Activated gamma-delta T cell treated with anti-CD3 and anti-CD28 coated beads, Interleukin-2, amount 50 U/mL, for 16 hours (primary cell): Measurements from ENCODE around the gene C15orf39.
"Not testable (repeated sequence)": the region's sequence is repeated elsewhere in the genome, so short reads cannot be mapped to it uniquely, and the experiment has no call there.

Experiments used
- DNase-seq: peaks from one replicate; pipeline ENCODE4 v3.0.0-alpha.2; 2020; ENCODE audit warnings: low read depth

The C15orf39 gene

DNA sequence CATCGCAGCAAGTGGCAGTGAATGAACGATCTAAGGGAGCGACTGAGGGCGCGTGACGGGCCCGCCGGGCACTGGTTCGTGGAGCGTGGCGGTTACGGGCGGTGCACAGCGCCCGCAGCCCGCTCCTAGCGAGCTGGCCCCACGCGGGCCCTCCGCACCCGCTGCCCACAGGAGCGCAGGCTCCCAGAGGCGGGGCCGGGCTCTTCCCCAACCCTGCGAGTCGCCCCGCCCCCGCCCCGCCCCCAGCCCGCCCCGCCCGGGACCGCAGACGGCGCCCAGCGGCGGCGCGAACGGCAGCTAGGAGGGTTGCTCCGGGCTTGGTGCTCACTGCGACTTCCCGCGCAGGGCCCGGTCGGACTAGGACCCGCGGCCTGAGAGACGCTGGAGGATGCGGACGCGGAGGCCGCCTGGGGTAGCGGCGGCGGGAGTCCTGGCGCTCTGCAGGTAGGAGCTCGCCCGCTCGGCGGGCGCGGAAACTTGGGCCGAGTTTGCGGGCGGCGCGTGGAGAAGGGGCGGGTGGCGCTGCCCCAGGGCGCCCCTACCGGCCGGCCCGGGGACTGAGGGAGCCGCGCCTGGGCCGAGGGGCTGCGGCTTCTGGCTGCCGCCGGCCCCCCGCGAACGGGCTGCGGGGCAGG is at the start of gene C15orf39:
TSS of gene C15orf39 (plus strand) at position 267 of the 635 bp plus-strand sequence. CDS start 4,167 bp downstream, outside the sequence.
- DNase-seq = peak; percentile 63

DNA sequence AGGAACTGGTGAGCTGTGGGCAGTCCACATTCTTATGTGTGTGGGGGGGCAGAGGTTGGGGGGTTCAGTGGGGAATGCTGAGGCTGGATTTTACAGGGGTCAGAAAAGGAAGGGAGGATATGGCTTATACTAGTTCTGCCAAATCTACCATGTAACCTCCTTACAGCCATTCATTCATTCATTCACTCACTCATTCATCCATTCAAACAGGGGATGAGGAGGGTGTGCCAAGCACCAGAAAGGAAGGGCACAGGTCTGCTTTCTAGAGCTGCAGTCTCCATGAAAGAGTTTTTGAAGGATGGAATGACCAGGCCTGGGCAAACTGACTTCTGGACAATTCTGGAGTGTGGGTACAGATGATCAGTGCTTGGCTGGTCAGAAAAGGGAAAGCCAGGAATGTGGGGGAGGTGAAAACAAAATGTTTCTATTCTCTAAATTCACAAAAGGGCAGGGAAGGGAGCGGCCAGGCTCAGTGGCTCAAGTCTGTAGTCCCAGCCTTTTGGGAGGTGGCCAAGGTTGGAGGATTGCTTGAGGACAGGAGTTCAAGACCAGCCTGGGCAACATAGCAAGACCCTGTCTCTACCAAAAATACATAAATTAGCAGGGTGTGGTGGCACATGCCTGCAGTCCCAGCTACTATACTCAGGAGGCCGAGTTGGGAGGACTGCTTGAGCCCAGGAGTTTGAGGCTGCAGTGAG is 49.2 kb upstream of the C15orf39 start:
- no peak for DNase-seq

DNA sequence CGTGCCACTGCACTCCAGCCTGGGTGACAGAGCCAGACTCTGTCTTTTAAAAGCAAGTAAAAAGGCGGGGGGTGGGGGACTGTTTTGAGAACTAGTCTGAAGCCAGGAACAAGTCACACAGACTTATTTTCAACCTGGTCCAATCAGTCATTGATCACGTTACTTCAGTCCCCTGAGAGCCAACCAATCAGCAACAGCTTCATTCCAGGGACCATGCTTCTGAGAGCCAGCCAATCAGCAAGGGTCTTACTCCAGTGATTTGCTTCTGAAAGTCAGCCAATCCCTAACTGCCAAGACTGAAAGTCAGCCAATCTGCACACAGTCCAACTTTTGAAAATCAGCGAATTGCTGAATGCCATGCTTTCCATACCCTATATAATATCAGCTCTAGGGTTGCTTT is 48.6 kb upstream of the C15orf39 start:
- no peak for DNase-seq

DNA sequence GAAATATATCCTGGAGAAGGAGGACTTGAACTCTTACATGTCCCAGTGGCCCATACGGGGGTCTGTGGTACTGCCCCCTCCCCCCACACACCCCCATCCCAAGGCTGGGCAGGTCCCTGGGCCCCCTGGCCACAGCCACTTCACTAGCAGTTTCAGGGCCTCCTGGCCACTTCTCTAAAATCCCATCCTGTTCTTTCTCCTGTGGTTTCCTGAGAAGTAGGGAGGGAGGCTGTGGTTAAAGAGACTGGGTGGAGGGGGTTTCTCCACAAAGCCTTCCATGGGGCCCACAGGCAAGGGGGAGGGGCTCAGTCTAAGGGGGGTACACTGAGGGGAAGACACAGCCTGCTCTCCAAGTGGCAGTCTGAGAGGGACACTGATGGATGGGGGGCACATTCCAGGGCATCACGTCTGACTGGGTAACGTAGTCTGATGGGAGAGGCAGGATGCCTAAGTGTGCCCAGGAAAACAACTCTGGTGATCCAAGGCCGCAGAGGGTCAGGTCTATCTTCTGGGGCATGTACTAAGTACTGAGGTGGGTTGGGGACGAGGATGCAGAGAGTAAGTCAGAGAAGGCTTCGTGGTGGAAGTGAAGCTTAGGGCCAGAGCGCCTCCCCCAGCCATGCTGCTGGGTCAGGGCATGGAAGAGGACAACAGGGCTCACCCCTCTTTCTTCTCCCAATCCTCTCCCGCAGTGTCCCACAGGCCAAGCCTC is 48.0 kb upstream of the C15orf39 start:
- DNase-seq = no peak

DNA sequence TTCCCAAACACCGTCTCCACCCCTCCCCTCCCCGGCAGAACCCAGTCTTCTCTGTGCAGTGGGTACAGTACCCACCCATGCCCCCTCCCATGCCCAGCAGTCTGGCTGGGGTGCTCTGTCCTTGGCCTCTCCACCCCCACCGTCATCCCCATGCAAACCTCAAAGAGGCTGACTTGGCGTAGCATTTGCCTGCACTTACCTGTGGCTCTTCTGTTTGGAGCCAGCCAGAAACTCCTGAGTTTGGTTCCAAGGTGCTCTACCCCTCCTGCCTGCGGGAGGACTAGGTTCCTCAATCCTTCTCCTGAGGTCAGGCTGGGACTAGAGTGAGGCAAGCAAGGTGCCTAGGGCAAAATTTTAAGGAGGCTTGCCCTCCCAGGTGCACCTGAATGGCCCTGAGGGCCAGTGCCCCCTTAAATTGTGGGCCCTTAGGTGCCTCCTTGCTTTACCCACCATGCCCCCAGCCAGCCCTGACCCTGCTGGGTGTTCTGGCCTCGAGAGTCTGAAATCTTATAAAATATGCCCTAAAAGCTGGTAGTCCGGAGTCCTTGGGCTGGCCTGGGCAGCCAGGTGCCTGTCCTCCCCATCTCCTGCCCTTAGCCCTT is 47.1 kb upstream of the C15orf39 start:
- DNase-seq = no peak

DNA sequence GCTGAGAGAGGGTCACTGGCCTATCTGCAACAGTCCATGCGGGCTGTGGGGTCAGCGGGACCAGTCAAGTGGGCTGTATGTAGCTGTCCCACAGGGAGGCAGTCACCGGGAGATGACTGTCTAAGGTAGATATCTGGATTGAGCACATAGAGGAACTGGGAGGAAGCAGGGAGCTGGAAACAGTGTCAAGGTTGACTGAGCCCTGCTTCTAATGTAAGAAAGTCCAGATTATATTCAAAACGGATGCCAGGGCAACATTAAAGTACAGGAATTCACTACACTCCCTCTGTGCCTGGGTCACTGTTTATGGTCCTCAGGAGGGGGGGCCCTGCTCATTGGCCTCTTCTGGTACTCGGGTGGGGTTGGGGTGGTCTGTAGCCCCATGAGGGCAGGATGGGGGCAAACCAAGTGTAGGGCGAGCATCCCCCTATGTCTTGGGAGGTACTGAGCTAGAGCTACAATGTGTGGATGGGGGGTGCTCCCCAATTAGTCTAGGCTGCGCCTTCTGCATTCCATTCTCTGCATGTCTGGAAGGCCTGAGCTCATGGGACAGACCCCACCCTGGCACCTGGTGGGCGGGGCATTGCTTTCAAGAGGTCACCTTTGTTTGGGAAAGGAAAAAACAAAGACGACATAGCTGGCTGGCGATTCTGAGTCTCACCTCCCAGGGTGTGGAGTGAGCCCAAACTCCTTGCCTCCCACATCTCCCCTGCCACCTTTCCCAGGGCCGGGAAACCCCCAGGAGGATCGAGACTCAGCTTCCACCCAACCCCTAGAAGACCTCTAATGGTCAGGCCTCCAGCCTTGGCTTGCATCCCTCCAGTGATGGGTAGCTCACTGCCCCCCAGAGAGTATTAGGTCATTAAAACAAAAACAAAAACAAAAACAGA is 45.1 kb upstream of the C15orf39 start:
- no peak for DNase-seq

DNA sequence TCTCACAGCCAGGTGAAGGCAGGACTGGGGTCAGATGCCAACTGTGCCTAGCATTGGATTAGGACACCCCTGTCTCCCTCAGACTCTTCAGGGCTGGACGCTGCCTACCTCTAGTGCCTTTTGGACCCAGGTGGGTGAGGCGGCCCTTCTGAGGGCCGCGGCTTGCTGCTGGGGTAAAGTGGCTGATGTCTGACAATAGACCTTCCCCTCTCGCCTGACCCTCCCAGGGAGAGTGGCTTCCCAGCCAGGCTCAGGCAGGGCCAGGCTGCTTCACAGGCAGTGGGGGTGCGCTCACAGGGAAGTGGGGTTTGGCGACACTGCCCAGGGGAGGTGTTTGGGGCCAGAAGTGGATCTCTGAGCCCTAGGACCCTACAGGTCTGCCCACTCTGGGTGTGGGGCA is 43.3 kb upstream of the C15orf39 start:
- DNase-seq = no peak

DNA sequence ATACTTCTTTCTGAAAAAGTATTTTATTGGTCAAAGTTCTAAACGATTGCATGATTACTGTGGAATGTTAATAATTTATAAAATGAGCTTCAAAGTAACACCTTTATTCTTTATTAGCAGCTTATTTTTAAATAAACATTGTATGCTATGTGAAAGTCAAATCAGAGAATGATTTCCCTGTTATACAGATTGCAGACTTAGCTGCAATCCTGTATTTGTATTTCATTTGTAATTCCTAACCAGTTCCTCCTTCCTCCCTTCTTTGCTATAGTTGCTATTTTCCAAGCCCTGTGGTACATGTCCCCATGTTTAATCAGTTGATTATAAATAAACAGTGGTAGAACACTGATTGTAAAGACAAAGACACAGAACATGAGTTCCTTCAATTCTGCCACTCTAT is 42.4 kb upstream of the C15orf39 start:
- no peak for DNase-seq

DNA sequence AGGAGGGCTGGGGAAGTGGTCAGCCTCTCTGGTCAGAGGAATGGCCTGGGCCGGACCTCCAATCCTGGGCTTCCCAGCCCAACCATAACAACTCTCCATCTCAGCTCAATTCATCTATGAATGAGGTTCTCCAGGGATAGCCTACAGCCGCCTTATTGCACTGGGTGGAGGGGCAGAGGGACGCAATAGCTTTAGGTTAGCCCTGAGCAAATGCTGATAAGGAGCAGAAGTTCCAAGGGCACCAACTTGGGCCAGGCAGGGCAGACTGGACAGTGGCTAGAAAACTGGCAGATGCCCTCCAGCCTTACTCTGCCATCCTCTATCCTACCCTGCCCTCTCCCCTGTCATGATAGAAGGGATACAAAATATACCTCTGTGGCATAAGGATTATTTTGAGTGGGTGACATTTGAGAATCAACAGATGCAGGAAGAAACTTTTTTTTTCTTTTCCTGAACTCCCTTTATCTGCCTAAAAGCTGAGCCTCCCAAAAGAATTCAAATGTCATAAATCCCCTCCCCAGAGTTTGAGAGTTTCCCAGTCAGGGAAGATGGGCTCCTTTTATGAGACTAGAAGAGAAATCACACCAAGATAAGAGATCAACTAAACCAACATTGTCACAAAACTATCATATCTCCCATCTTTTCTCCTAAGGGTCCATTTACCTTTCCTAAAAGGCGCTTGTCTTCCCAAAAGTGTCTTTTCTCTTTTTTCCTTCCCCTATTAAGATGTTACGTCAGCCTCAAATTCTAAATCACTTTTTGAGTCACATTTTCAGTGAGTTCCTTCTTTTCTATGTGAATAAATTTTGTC is 40.4 kb upstream of the C15orf39 start:
- no peak for DNase-seq

DNA sequence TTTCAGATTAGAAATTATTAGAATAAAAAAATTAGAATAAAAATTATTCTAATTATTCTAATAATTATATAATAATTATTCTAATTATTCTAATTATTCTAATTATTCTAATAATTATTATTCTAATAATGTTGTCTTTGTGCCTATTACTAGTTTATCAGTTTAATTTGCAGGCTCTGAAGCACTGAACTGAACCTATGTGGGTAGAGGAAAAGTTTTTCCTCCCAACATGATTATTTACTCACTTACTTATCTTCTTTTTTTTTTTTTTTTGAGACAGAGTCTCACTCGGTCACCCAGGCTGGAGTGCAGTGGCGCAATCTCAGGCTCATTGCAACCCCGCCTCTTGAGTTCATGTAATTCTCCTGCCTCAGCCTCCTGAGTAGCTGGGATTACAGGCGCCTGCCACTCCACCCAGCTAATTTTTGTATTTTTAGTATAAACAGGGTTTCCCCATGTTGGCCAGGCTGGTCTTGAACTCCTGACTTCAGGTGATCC is 39.7 kb upstream of the C15orf39 start:
- no peak for DNase-seq

DNA sequence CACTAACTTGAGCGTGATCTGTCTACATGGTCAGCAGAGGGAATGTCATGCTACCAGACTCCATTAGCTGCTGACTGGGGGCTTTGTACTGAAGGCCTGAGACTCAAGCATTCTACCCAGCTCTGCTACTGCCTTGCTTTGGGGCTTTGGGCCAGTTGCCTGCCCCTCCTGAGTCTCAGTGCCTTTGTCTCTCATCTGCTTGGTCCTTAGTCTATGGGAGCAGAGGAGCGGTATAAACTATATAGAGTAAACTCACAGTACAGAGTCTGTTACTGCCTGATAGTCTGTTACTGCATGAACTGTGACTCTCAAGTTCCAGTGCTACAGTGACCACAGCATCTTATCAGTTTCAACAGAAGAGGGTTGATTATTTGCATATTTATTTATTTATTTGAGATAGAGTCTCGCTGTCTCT is 38.5 kb upstream of the C15orf39 start:
- DNase-seq = no peak

DNA sequence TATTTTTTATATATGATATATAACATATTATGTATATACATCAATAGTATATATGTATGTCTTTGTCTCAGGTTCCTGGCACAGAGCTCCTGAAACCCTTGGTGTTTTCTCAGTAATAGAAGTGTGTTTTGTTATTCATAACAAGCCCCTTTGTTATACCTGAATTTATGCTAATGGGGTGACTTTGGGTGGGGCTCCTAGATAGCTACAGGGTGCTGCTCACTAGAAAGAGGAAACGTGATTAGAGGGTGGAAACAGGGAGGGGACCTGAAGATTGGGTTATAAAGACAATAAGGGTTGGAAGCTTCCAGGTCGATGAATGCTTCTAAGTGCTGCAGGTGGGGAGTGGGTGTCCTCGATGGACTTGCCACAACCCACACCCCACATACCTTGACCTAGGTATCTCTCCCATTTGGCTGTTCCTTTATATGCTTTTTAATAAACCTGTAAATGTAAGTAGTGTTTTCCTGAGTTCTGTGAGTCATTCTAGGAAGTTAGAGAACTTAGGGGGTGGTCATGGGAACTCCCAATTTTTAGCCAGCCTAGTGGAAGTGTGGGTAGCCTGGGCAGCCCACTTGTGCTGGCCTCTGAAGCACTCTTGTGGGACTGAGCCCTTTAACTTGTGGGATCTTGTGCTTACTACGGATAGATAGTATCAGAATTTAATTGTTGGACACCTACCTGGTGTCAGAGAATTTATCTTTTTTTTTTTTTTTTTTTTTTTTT is 36.9 kb upstream of the C15orf39 start:
- DNase-seq = no peak

DNA sequence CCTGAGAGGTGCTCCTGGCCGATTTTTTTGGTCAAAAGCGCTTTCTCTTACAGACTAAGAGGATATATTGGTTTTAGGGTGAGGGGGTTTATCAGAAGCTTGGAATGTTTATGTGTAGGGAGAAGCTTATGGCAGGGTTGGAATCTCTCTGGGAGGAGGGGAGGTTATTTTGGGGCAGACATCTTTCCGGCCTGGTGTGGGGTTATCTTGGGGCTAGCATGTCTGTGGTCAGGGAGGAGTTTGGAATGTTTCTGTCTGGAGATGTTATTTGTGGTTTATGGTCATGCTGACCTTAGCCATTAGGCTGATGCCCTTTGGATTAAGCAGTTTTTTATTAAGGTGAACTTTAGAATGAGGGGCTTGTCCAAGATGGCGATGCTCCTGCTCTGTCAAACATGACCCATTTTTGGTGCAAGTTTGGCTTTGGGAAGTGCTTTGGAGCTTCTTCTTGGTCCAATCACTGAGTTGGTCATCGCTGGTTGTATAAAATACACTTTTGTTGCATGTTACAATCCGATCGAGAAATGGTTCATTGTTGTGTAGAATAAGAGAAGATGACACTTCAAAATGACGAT is 35.1 kb upstream of the C15orf39 start:
- not testable (repeated sequence) for DNase-seq

DNA sequence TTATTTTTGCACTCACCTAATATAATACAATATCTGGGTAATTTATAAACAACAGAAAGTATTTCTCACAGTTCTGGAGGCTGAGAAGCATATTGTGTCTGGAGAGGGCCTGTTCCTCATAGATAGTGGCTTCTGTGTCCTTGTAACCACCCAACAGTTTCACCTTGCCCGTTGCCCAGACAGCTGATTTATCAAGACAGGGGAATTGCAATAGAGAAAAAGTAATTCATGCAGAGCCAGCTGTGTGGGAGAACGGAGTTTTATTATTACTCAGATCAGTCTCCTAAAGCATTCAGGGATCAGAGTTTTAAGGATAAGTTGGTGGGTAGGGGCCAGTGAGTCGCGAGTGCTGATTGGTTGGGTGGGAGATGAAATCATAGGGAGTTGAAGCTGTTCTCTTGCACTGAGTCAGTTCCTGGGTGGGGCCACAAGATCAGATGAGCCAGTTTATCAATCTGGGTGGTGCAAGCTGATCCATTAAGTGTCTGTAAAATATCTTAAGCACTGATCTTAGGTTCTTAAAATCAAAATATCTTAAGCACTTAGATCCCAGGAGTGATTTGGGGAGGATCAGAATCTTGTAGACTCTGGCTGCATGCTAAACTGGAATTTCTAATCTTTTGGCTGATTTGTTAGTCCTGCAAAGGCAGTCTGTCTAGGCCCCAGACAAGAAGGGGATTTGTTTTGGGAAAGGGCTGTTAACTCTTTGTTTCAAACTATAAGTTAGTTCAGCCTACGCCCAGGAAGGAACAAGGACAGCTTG is 33.9 kb upstream of the C15orf39 start:
- DNase-seq = no peak

DNA sequence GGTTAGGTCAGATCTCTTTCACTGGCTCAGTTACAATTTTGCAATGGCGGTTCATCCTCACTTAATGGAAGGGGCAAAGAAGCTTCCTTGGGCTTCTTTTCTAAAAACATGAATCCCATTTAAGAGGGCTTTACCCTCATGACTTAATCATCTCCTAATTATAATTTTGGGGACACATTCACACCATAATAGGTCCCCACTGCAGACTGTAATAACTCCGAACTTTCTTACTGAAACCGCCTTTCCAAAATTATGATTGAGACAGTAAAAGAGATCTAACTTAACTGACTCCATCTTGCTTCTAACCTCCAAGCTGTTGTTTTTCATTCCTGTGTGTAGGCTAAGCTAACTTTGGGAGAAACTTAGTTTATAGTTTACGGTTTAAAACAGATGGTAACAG is 33.3 kb upstream of the C15orf39 start:
- DNase-seq = no peak

DNA sequence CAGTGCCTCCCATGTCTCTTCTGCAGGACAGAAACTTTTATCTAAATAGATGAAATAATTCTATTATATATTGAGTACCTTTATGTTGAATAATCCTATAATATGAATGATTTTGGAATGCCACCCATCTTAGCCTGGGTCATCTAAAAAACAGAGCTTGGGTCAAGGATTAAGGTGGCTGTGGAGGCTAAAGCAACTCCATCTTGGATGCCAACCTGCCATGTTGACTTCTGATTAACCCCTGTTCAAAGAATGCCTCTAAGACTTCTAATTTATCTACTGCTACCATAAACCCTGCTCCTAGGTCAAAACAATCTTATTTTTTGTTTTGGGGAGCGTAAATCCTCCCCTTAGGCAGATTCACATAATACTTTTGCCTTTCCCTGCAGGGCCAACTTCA is 31.5 kb upstream of the C15orf39 start:
- DNase-seq = no peak

DNA sequence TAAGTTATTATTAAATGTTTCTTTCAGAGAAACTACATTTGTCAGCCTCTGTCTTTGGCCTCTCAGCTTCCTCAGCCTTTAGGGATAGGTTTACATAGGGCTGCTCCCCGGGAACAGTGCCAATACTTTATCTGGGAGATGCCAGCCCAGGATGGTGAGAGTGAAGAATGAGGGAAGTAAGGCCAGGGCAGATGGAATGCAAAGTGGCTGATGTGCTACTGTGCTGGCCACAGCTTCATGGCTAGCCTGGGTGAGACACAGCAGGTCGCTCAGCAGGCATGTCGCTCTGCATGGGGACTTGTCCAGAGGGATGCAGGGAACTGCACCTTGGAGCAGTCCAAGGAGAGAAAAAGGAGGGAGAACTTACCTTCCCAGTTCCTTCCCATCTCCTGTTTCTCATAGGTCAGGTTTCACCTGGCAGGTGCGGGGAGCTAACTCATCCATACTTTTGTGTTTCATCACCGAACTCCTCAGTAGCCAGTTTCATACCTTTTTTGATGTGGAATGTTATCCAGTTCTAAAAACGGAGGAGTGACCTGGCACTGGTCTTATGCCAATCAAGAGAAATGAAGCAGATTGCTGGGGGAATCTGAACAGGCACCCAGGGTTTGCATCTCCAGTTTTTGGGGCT is 30.9 kb upstream of the C15orf39 start:
- no peak for DNase-seq

DNA sequence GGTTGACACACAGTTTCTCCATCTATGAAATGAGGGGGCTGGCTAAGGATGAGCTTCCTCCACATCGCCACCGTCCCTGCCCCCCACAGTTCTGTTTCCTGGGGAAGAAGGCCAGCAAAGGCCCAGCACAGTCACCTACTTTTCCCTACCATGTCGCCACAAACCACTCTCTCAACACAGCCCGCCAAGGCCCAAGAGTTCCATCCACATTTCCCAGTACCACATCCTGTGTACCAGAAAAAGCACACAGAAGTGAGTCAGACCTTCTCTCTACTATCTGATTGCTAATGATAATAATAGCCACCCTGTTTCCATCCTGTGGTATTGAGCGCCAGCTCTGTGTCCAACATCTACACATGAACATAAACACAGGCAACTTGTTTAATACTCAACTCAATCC is 30.3 kb upstream of the C15orf39 start:
- DNase-seq = no peak
